Transverse colon (tissue), 4 donors: ENCODE results near the gene PSMB4. TPM values are rescaled to one million over a fixed set of nuclear protein-coding genes. Genes with fewer than 3 reads are reported as not detected.
A peak's percentile ranks its signal among the peaks of the same experiment; 100 is the strongest.

Source experiments
- DNase-seq: peaks from one replicate; pipeline ENCODE4 v3.0.0-alpha.2; 2019
- H3K27ac ChIP-seq, 4 donors: fragments of 200-600 bp; sonication (generic); 2 replicates each; pipeline ENCODE4 v1.5.1; 2016 to 2018; ENCODE audit warnings: inconsistent platforms in 4 of 4
- H3K27me3 ChIP-seq: fragments of 200-600 bp; sonication (generic); 2 replicates; pipeline ENCODE4 v1.5.1; 2017; ENCODE audit warnings: inconsistent platforms
- H3K36me3 ChIP-seq, 4 donors: fragments of 200-600 bp; sonication (generic); 2 replicates each; pipeline ENCODE4 v1.5.1; 2017 to 2019; ENCODE audit warnings: inconsistent platforms in 4 of 4
- H3K4me1 ChIP-seq, 4 donors: fragments of 200-600 bp; sonication (generic); 2 replicates each; pipeline ENCODE4 v1.5.1; 2017 to 2020; ENCODE audit warnings: inconsistent platforms in 4 of 4
- H3K4me3 ChIP-seq, 4 donors: fragments of 200-600 bp; sonication (generic); 1 replicate in 1 of 4; 2 replicates in 3 of 4; pipeline versions ENCODE4 v1.5.1 to v1.6.1; 2017 to 2019; ENCODE audit warnings: inconsistent platforms in 4 of 4
- H3K9me3 ChIP-seq, 2 donors: fragments of 200-600 bp; sonication (generic); 2 replicates each; pipeline ENCODE4 v1.5.1; 2017 to 2019; ENCODE audit warnings: inconsistent platforms in 2 of 2
- EP300 ChIP-seq: sonication (generic); formaldehyde crosslinking; IDR thresholded peaks from one replicate; pipeline ENCODE4 v1.6.1; 2017; ENCODE audit warnings: antibody characterized with exemption, low read depth
- POLR2A ChIP-seq: fragments of 450-650 bp; IDR thresholded peaks from one replicate; pipeline ENCODE4 v1.6.1; 2016; ENCODE audit warnings: antibody characterized with exemption, mild to moderate bottlenecking, moderate library complexity
- POLR2AphosphoS5 ChIP-seq, 3 donors: sonication (generic); formaldehyde crosslinking; IDR thresholded peaks; one replicate each; pipeline ENCODE4 v1.6.1; 2016; ENCODE audit warnings: antibody characterized with exemption in 3 of 3
- WGBS, 2 donors: methylation state at CpG; one replicate each; pipeline ENCODE4 v1.1.5; 2018; ENCODE audit warnings: low coverage in 1 of 2; 5-methylcytosine and 5-hydroxymethylcytosine counted together
- in situ Hi-C, 4 donors: fragments of 200-750 bp; cut with MboI; loops; one replicate each; pipeline versions ENCODE4 v1.15.0 to v1.15.1; 2017; ENCODE audit warnings: low sequenced_read_pairs in 3 of 4, low pct_ligation_motif_present in 1 of 4, low pct_unique_long_range_greater_than_20kb in 1 of 4
- intact Hi-C: fragments of 100-400 bp; cut with DNase I; formaldehyde crosslinking; loops from one replicate; pipeline ENCODE4 v1.15.1; 2023; ENCODE audit warnings: low total_unique reads
- total RNA-seq, 4 donors: library from RNA; depleted of rRNA; stranded (reverse); fragments of >200 nt; gene quantifications; one replicate each; pipeline ENCODE4 v1.1.0, GENCODE V29; 2016
- TF ChIP-seq, protein P1 (sequence below), 5 experiments: fragments of 200-600 bp in 3 of 5; fragments of 450-650 bp in 2 of 5; sonication (generic) in 3 of 5; IDR thresholded peaks; 1 replicate in 2 of 5; 2 replicates in 3 of 5; pipeline ENCODE4 v1.5.1; 2016 to 2017; ENCODE audit warnings: antibody characterized with exemption in 5 of 5, inconsistent platforms in 3 of 5, mild to moderate bottlenecking in 2 of 5, moderate library complexity in 1 of 5

The PSMB4 gene
- total RNA-seq, 4 donors from 2014 or later, result 84.4 to 188 (median 140) TPM

DNA sequence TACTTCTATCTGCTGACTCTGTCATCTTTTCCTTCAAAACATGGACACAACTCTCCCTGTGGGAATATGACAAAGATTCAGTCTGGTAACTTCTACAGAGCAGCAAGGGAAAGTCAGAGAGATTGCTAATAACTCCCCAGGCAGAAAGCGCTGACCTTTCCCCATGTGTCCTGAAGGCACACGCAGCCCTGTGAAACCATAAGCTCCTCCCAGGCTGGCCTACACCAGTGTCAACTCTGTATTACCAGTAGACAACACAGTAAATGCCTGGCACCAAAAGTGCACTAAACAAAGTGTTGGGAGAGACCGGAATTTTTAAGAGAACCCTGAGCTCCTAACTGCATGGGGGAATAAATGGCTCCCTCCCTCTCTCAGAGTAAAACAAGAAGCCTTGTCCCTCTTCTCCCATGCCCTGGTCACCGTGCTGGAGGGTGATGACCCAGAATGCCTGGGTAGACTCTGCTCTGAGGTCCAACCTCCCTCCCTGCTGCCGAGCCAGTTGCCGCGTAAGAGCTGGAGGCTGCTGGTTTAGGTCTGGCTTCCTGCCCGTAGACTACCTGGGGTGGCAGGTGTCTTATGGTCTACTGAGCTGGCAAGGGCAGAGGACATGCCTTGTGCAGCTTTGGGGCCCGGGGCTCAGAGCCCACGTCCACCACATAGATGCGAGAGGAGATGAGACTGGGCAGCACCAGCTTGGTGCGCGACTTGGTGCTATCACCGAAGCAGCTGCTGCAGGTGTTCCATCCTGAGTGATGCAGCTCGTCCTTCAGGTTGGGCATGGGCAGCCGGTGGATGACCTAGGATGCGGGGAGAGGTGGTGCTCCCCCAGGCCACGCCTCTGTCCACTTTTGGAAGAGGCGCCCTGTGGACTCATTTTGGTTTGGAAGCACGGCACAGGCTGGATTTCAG, 30.7 kb upstream of the PSMB4 start:
- TF ChIP-seq POLR2A (peak; percentile 9), POLR2AphosphoS5 (IDR thresholded peaks at IDR 0.05) (peak in 1 of 3 donors; percentile 48)
- TF ChIP-seq, protein P1, sequence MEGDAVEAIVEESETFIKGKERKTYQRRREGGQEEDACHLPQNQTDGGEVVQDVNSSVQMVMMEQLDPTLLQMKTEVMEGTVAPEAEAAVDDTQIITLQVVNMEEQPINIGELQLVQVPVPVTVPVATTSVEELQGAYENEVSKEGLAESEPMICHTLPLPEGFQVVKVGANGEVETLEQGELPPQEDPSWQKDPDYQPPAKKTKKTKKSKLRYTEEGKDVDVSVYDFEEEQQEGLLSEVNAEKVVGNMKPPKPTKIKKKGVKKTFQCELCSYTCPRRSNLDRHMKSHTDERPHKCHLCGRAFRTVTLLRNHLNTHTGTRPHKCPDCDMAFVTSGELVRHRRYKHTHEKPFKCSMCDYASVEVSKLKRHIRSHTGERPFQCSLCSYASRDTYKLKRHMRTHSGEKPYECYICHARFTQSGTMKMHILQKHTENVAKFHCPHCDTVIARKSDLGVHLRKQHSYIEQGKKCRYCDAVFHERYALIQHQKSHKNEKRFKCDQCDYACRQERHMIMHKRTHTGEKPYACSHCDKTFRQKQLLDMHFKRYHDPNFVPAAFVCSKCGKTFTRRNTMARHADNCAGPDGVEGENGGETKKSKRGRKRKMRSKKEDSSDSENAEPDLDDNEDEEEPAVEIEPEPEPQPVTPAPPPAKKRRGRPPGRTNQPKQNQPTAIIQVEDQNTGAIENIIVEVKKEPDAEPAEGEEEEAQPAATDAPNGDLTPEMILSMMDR (IDR thresholded peaks at IDR 0.05), result no peak
- Histone ChIP-seq H3K36me3 (peaks cover 0 to 39% (median 17%) of the 10 kb centered on the region in 4 donors), H3K9me3 (no peaks in the 10 kb centered on the region), H3K4me1 (peaks cover 13 to 59% (median 42%) of the 10 kb centered on the region in 4 donors), H3K27ac (peak overlapping the region in 3 of 4 donors; percentile 84 to 92 (median 85)), H3K27me3 (no peaks in the 10 kb centered on the region), H3K4me3 (peak overlapping the region in 2 of 4 donors; percentile 36 to 63)
- intact Hi-C loops (no loop called here), in situ Hi-C loops (no loop called here)
- 65% methylated on average over 18 of the region's 20 CpGs; no CpG with 5 or more reads in 1 of the 2 donors for WGBS, 2 donors
- DNase-seq, result peak; percentile 49

DNA sequence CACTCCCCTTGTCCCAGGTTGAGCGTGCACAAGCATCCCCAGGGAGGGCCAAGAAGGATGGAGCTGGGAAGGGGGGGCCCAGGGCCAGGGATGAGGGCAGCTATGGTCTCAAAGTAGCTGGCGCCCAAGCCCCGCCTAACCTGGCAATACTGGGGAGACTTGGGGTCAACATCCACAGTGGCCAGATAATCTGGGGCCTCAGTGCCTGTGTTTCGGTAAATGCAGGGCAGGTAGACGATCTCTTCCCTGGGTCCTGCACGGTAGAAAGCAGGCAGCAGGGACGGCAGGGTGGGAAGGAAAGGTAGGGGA, 30.1 kb upstream of the PSMB4 start:
- Histone ChIP-seq H3K4me1 (peaks cover 13 to 64% (median 45%) of the 10 kb centered on the region in 4 donors), H3K27ac (peak overlapping the region; percentile 84 to 92 (median 87)), H3K36me3 (peaks cover 0 to 35% (median 17%) of the 10 kb centered on the region in 4 donors), H3K27me3 (no peaks in the 10 kb centered on the region), H3K4me3 (peak overlapping the region in 2 of 4 donors; percentile 36 to 63), H3K9me3 (no peaks in the 10 kb centered on the region)
- 56% methylated on average over 7 of the region's 7 CpGs; no CpG with 5 or more reads in 1 of the 2 donors for WGBS, 2 donors
- no peak for TF ChIP-seq EP300
- TF ChIP-seq, protein P1 (IDR thresholded peaks at IDR 0.05), result no peak
- no peak for TF ChIP-seq POLR2AphosphoS5 (IDR thresholded peaks at IDR 0.05)
- TF ChIP-seq POLR2A, result no peak
- in situ Hi-C loops, result no loop called here
- intact Hi-C loops, result no loop called here
- no peak for DNase-seq

DNA sequence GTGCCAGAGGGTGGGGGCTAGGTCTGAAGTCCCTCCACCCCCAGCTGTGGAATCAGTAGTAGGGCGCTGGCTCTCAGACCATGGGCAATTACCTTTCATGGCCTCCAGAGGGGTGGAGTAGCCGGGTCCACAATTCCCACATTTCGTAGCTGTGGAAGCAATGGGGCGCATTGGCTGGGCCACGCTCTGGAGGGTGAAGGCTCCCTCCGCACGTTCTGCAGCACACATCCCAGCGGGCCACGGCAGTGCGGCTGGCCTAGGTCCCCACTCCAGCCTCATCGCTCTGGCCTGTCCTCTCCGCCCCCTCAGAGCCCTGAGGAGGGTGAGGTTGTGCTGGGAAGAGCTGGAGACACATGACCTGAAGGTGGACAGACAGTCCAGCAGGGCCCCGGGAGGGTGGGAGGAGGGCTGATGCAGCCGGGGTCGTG, 29.7 kb upstream of the PSMB4 start:
- in situ Hi-C loops (no loop called here), intact Hi-C loops (no loop called here)
- peak; percentile 55 for DNase-seq
- Histone ChIP-seq H3K27ac (peak overlapping the region; percentile 84 to 92 (median 87)), H3K27me3 (no peaks in the 10 kb centered on the region), H3K4me1 (peaks cover 13 to 65% (median 47%) of the 10 kb centered on the region in 4 donors), H3K36me3 (peaks cover 0 to 33% (median 16%) of the 10 kb centered on the region in 4 donors), H3K9me3 (no peaks in the 10 kb centered on the region), H3K4me3 (peak overlapping the region in 3 of 4 donors; percentile 36 to 63 (median 46))
- WGBS, 2 donors, result 48% methylated on average over 15 of the region's 15 CpGs; no CpG with 5 or more reads in 1 of the 2 donors
- TF ChIP-seq, protein P1 (IDR thresholded peaks at IDR 0.05), result peak in 3 of 5 experiments; percentile 19 to 55 (median 43)
- TF ChIP-seq EP300 (no peak), POLR2AphosphoS5 (IDR thresholded peaks at IDR 0.05) (peak in 1 of 3 donors; percentile 39), POLR2A (no peak)

DNA sequence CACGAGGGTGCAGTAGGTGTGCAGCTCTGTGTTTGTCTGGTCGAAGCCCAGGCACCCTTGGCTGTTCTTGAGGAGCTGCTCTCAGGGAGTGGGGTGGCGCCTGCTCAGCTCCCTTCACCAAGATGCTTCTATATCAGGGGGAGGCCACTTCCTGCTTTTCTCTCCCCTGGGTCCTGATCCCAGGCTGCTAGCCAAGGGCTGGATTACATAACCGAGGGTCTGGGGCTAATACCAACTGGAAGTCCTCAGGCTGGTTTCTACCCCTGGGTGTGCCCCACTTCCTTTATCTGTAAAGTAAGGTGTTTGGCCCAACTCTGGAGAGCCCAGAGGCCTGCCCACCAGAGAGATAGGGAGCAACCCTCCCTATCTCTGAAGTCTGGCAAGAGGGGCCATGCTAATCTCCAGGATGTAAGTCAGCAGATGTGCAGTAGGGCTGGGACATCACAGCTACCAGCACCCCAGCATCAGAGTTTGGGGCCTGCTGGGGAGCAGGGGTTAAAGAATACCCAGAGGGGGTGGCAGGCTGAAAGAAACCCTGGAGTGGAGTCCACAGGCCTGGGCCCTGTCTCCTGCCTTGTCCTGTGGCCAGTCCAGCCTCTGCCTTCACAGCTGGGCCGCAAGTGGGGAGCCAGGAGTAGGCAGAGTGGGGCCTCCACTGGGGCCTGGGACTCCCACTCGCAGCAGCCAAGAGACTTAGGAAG, 29.0 kb upstream of the PSMB4 start:
- WGBS, 2 donors, result 52% methylated on average over 4 of the region's 6 CpGs; no CpG with 5 or more reads in 1 of the 2 donors
- Histone ChIP-seq H3K4me1 (peaks cover 13 to 67% (median 49%) of the 10 kb centered on the region in 4 donors), H3K36me3 (peaks cover 0 to 28% (median 12%) of the 10 kb centered on the region in 4 donors), H3K9me3 (no peaks in the 10 kb centered on the region), H3K27me3 (no peaks in the 10 kb centered on the region), H3K27ac (peak overlapping the region; percentile 84 to 92 (median 87)), H3K4me3 (peak overlapping the region in 3 of 4 donors; percentile 36 to 63 (median 46))
- peak; percentile 34 for DNase-seq
- in situ Hi-C loops (no loop called here), intact Hi-C loops (no loop called here)
- TF ChIP-seq, protein P1 (IDR thresholded peaks at IDR 0.05), result no peak
- peak in 1 of 3 donors; percentile 17 for TF ChIP-seq POLR2AphosphoS5 (IDR thresholded peaks at IDR 0.05)
